Fibroblast of peridontal ligament (primary cell): ENCODE measurements around the gene ZNF366.

Experiments used
- DNase-seq: peaks from one replicate; pipeline ENCODE4 v3.0.0-alpha.2; 2010; ENCODE audit errors: extremely low read depth

Gene ZNF366

DNA sequence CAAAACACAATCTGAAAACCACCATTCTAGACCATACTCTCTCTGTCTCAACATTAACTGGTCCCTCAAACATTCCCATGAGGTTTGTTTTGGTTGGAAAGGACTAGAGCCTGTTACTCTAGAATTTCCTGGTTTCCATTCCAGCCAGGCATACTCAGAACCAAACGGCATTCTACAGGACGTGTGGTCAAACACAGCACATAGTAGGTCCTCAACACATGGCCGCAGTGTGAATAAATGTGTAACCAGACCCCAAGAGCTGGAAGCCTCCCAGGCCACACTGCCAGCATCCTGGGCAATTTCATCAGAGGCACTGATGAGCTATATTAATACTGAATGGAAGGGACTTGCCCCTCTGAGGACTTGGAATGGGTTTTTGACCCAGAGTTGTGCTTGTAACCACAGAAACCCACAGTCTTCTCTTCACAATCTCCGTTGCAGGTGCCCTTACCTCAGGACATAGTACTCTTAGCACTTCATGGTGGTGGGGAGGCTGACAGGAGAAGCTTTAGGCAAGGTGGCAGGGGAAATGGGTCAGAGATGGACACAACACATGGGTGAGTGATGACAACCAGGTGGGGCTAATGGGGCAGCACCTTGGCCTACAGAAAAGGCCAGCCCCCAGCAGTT lies 66.0 kb downstream of the ZNF366 start:
- peak; percentile 35 for DNase-seq

DNA sequence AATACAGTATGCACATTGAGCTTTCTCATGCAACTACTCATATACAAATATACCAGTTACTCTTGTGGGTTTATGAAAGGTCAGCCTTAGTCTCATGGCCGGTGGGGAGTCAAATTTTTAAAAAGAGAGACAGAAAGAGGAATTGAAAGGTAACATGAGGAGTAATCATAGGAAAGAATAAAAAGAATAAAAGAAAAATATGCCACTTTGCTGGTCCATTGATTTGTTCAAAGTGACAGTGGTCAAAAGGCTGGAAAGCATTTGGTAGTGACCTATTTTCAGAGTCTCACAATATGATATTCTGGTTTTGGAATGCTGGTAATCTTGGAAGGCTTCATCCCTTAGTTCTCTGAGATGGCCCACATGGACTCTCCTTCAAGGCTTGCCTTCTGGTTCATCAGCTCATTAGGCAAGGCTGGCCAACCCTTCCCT lies 67.0 kb downstream of the ZNF366 start:
- DNase-seq, result no peak

DNA sequence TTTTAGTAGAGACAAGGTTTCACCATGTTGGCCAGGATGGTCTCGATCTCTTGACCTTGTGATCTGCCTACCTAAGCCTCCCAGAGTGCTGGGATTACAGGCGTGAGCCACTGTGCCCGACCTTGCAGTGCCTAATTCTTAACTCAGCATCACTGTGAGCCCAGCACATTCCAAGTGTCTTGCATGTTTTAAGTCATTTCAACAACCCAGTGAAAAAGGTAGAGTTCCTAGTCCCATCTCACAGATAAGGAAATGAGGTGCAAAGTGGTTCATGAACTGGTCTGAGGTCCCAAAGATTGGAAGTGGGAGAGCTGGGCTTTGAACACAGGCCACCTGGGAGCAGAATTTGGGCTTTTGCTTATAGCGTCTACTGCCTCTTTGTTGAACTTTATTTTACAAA lies 68.0 kb downstream of the ZNF366 start:
- DNase-seq, result no peak

DNA sequence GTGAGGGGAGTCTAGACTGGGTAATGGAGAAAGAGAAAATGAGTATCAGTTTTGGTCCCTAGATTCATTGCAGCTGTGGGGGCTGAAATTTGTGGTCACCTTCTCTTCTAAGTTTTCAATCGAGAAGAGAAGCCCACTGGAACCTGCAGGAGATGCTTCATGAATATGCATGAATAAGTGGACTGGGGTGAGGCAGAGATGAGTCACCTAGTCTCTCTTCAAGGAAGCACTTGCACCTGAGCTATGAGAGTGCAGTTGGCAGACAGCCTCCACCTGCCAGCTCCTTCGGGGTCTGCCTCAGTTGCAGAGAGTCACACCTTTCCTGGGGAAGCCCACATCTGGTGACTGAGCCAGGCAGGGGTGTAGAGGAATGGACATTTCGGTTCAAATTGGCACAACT lies 69.1 kb downstream of the ZNF366 start:
- DNase-seq, result no peak

DNA sequence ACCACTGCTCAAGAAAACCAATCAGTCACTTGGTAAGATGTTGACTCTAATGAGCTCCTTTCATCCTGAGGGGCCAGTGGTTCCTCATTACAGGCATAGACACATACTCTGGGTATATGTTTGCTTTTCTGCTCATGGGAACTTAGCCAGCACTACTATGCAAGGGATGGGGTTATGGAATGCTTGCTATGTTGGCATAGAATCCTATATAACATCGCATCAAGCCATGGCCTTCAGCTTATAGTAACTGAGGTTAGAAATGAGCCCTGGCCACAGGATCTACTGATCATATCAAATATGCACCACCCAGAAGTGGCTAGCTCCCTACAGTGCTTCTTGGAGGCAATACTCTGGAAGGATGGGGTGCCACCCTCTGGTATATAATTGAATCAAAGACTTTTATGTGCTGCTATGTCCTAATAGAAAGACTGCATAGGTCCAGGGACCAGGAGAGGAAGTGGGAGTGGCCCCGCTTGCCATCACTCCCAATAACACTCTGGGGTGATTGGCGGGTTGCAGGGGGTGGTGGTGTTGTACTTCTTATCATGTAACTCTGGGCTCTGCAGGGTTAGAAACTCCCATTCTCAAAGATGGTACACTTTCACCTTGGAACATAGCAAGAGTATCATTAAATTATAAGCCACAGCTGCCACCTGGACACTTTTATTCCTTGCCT lies 70.3 kb downstream of the ZNF366 start:
- DNase-seq, result peak; percentile 59

DNA sequence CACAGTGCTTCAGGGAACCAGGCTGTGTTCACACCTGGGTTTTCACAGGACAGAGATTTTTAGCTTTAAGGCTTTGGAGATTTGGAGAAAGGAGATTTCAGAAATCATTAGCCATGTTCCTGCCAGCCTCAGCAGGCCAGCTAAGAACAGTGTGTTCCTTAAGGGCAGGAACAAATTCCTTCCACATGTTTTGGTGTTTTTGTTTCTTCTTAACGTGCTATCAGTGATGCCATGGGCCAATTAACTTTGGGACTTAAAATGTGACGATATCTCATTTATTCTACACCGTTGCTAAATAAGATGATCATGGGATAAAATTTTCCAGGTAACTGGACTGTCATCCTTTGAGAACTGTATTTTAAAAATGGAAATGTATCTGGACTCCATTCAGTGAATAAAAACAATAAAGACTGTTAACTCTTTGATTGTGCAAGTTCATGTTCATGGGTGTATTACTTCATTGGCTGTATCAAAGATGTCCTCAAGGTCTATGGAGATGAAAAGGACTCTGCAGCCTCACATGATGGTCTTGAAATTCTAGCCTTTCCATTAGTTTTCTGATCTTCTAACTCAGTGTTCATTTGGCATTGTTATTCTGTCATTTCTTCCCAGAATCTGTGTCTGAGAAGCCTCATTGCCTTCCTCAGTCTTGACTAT lies 72.3 kb downstream of the ZNF366 start:
- DNase-seq, result no peak

DNA sequence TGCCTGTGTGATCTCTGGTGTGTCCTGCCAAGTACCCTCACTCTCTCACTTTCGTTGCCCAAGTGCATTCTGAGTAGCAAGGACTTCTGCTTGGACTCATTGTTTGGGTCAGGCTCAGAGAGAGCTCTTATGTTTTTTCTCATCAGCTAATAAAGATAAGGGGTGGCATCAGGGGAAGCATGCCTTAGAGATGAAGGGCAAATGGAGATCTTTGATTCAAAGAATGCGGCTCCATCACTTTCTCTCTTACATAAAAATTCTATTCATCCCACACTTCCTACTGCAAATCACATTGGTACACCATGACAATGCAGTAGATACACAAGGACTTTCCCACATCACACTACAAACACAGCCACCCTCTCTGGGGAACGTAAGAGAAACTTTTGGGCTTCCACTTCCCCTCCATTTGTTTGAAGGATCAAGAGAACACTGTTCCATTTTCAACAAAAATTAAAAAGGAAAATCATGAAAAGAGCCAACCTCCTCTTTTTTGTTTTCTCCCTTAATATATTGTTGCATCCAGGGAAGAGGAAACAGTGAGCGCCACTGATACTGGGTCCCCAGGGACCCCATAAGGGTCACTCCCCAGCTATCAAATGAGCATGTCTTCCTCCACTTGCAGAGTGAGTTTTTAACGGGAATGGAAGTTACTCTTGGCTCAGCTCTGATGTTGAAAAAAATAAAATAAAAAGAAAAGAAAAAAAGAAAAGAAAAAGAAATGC lies 73.0 kb downstream of the ZNF366 start:
- DNase-seq, result no peak

DNA sequence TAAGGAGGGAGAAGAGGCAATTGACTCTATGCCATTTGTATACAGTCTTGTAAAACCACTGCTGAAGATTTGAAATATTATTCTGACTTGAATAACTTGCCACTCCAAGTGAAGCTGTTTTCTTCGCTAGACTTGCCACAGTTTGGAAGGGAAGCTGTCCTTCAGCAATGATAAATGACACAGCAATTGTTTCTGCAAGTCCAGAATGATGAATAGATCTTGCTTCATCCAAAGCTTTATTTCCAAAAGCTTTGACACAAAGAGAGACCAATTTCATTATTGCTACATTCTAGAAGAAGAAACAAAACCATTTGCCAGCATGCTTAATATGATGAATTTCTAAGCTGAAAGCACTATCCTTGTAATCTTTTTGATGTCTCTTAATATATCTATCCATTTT lies 73.7 kb downstream of the ZNF366 start:
- peak; percentile 29 for DNase-seq

DNA sequence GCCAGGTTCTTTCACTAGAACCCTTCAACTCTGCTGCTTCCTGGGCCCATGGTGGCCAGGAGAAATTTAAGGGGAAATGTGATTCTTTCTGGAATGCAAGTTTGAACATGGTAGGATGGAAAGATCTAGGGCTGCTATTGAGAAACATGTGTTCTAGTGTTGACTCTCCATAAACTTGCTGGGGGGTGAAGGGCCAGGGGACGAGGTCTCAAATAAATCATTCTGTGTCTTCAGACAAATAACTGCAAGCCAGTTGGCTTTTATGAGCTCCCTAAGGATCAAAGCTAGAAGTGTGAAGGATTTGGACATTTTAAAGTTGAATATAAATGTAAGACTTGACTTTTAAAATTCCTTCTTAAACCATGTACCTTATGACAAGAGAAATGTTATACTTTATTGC lies 78.5 kb downstream of the ZNF366 start:
- DNase-seq, result no peak

DNA sequence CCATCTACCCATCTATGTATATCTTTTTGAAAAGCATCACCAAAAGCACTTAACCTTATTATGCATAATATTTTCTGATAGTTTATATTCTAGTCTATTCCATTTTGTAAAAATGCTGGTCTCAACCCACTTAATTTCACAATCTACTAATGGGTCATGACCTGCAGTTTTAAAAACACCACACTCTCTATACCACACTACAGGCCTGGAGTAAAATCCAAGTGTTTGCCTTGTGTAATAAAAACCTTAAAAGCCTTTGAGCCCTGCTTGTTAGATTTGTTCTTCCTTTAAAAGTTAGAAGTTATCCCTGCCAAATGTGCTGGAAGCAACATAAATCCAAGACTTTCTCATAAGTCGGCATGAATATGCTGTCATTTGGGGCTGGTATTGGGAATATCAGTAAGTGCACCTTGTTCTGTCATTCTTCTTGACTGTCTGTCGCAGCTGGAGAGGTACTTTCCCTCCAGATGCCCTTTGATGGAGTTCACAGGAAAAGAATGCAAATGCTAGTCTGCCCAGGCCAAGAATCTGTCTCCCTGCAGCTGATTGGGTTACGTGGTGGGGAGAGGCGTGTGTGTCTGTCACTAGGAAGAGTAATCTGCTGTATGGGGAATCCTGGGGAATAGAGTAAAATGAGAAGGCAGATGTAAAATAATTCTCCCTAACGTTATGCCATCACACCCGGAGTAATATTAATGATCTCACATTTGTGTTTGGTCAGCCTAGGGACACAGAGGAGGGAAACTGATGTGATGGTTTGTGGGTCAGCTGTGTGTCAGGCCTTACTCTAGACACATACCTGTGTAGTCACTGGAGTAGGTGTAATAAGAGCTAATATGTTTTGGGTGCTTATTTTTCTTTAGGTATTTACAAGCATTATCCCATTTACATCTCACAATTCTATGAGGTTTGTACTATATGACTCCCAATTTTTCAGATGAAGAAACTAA lies 79.4 kb downstream of the ZNF366 start:
- peak; percentile 54 for DNase-seq

DNA sequence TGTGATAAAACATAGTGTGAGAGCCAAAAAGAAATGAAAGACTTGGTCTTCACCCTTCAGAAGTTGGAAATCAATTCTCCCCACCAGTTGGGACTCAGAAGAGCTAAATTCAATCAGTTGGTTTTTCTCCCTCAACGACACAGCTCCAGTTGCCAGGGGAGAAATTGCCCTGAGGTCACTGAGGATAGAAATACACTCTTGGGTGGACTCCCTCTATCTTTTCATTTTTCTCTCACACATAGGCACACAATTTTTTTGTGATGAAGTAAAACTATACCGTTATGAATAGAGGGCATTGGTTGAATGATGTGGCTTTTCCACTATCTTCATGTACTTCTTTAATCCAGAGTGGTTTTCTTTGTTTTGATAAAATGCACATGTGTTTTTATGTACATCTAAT lies 80.2 kb downstream of the ZNF366 start:
- DNase-seq, result no peak

DNA sequence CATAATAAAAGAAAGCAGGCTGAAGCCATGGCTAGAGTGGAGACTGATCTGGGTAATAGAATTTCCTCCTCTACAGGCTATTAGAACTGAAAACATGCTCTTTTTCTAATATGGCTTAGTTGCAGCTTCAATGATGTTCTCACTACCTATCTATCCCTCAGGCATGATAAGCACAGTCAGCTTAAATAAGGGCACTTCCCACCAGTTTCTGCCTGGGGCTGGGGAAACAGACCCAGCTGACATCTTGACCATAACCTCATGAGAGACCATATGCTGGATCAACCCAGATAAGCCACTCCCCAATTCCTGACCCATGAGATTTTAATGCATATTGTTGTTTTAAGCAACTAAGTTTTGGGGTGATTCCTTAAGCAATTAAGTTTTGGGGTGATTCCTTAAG lies 81.2 kb downstream of the ZNF366 start:
- DNase-seq, result no peak

DNA sequence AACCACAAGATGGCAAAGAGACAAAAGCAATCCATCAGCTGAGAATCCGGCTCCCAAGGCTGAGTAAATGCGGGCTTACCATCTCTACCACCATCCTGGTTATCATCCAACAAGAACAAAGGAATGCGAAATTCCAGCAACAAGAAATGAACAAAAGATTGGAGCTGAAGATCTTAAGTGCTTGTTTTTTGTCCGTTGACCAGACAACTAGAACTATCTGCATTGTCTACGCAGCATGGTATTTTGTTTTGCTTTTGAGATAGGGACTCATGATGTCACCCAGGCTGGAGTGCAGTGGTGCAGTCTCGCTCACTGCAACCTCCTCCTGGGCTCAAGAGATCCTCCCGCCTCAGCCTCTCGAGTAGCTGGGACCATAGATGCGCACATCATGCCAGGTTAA lies 88.9 kb downstream of the ZNF366 start:
- no peak for DNase-seq

DNA sequence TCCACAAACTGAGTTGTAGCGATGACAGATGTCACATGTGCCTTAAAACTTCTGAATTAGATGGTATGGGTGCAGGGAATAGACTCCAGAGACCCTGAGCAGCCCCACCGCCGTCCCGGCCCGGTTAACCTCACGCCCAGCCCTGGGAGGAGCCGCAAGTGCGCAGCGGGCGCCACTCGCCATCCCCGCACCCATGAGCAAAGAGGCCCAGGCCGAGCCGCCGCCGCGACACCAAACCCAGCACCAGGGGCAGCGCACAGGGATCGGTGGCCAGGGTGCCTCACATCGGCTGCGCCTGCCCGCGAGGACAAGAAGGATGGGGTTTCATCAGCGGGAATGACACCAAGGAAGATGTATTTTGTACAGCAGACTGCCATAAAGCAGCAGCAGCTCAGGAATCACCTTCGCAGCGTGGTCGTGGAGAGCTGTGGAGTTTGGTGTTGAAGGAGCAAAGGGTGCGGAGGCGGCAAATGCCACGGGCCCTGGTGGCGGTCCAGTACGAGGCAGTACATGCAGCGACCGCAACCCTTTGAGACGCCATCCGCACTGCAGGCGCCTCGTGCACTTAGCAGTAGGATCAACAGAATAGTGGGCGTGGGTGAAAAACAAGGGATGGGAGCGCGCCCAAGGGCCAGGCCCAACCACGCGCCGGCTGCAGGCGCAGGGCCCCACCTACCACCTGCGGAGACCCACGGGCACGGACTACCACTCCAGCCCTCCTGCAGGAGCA lies 89.7 kb downstream of the ZNF366 start:
- DNase-seq, result no peak

DNA sequence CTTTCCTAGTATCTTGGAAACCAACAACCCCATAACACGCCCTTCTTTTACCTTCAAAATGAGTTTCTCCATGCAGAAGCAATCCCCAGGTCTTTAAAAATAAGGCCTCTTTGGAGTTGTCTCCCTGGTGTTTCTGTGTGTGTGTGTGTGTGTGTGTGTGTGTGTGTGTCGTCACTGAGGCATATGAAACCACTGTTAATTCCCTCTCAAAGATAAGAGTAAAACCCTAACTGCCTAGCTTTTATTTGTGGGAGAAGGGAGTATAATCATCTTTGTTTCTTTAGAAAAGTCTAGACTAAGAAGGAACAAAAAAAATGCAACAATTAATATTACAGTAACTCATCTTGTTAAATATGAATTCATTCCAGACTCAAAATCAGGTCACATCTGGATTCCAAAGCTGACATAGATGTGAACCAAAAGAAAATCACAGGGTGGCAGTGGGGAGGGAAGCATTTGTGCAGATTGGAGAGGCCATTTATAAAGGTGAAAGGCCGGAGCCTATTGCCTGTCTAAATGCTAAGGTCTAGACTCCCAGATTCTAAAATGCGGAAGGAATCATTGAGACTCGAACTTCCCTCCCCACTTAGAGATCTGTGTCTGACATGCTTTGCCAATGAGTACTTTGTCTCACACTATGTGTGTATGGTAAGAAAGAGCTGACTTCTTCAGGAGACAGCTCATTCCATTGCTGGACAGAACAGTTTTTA lies 91.4 kb downstream of the ZNF366 start:
- DNase-seq, result no peak

DNA sequence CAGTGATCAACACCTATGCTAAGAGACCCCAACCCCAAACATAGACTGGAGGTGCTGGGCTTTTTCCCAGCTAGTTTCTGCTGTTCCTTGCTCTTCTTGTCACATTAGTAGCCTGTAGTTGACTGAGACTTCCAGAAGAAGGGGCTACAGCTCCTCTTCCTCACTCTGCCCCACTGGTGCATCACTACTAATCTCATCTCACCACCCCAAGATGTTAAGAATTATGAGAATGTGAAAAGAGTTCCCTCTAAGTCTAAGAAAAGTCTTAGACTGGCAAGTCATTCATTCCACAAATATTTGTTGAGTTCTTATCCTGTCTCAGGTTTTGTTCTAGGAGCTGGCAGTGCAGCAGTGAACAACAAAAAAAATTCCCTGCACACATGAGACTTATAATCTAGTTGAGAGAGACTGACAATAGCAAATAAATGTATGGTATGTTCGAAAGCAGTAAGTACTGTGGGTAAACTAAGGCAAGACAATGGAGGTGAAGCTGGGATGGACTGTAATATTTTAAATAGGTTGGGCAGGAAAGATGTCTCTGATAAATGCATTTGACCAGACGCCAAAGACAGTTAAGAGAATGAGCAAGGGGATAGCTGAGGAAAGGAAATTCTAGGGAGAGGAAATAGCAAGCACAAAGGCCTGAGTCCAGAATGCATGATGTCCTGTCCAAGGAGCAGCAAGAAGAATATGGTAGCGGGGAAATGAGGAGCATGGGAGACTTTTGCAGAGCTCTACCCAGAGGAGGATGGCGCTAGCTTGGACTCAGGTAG lies 94.7 kb downstream of the ZNF366 start:
- DNase-seq, result peak; percentile 44

DNA sequence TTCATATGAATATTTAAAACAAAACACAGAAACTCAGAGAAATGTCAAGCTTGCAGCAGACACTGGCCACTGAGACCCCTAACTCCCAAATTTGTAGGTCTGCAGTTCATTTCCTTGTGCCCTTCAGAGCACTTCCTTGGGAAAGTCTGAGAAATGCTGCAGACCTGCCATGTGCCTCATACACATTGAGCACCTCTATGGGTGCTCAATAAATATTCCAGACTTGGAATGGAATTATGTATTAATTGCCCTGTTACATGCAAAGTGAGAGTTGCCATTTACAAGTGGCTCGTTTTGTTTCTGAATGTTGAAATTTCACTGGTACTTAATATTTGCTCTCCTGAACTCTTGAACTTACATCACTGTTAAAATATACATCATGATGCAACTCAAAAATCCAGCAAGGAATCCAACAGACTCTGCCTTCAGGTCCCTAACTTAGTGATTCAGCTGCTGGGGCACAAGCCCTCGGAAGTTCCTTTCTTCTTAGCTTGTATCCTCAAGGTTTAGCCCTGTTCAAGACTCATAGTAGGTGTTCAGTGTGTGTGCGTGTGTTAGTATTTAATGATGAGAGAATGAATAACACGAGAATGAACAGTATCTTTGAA lies 96.4 kb downstream of the ZNF366 start:
- no peak for DNase-seq

DNA sequence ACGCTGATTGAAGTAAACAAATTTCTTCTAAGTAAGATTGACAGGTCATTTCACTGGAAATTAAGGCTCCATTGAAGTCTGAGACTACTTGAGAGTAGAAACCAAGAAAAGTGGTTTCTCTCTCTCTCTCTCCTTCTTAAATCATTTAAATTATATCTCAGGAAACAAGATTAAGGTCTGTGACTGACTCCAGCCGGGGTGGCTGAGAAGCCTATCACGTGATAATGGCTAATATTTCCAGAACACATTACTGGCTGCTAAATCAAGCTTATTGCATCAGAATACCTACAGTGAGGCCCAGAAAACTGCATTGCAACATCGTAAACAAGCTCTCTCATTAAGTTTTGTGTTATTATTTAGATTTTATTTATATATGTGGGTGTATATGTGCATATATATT lies 98.6 kb downstream of the ZNF366 start:
- DNase-seq, result no peak

DNA sequence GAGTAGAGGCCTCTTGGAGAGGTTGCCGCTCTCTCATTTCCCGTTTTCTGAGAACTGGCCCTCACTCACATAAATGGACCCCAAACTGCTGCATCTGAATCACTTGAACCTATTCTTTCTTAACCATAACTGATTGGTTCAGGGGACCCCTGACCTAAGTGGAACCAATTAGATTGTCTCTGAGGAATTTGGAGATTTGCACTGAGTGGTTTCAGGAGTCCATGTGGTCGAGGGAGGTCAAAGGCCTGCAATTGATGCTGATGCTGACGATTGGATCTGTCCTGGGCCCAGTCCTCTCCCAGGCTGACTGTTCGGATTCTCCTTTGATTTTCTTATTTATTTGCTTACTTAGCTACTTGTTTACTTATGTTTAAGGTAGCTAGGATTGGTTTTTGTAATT lies 99.1 kb downstream of the ZNF366 start:
- no peak for DNase-seq
